NB4 (cell line): Measurements from ENCODE around the gene NLRC3.

Experiments
- DNase-seq: peaks from one replicate; pipeline ENCODE4 v3.0.0; 2010; ENCODE audit warnings: low read depth
- H3K4me3 ChIP-seq: one replicate; pipeline ENCODE4 v1.5.1; 2011; ENCODE audit warnings: mild to moderate bottlenecking, low read depth, low read length, moderate library complexity
- CTCF ChIP-seq: IDR thresholded peaks from one replicate; pipeline ENCODE4 v1.5.1; 2012; ENCODE audit warnings: low read depth, low read length
- MAX ChIP-seq: IDR thresholded peaks from 2 replicates; pipeline ENCODE4 v1.6.1; 2011; ENCODE audit warnings: low read depth, low read length
- MYC ChIP-seq: IDR thresholded peaks from 2 replicates; pipeline ENCODE4 v1.6.1; 2011; ENCODE audit warnings: low read depth, low read length
- POLR2A ChIP-seq: IDR thresholded peaks from 2 replicates; pipeline ENCODE4 v1.6.1; 2011; ENCODE audit warnings: mild to moderate bottlenecking; ENCODE audit not compliant: insufficient read length; ENCODE audit errors: extremely low read depth

The NLRC3 gene

GRCh38 chr16:3577302-3577752 lies at the start of gene NLRC3:
TSS of gene NLRC3 (minus strand) at chr16:3577403. CDS start at chr16:3565036, 12,367 bp downstream.
- peak; percentile 26 for TF ChIP-seq POLR2A
- no peak for TF ChIP-seq MYC
- no peak for TF ChIP-seq MAX
- peak within 1 kb of the TSS; percentile 82 for H3K4me3 ChIP-seq
- peak; percentile 89 for DNase-seq

- peak overlapping the region; percentile 0 for H3K4me3 ChIP-seq
- no peak for TF ChIP-seq MAX
- peak; percentile 7 for TF ChIP-seq CTCF
- peak; percentile 76 for DNase-seq
Measured at GRCh38 chr16:3625911-3626732, 48.9 kb upstream of the NLRC3 start.

- H3K4me3 ChIP-seq: no peak overlapping the region
- DNase-seq: no peak
- TF ChIP-seq POLR2A (no peak), MAX (no peak), CTCF (no peak), MYC (no peak)
Measured at GRCh38 chr16:3625331-3625730, 48.1 kb upstream of the NLRC3 start.

- TF ChIP-seq CTCF: no peak
- TF ChIP-seq MYC: no peak
- TF ChIP-seq POLR2A: no peak
- TF ChIP-seq MAX: no peak
- H3K4me3 ChIP-seq: no peak overlapping the region
- no peak for DNase-seq
Measured at GRCh38 chr16:3623642-3624041, 46.4 kb upstream of the NLRC3 start.

- TF ChIP-seq MYC (no peak), POLR2A (no peak), MAX (no peak), CTCF (no peak)
- H3K4me3 ChIP-seq: no peak overlapping the region
- DNase-seq: peak; percentile 63
Measured at GRCh38 chr16:3618769-3619141, 41.6 kb upstream of the NLRC3 start.

GRCh38 chr16:3612510-3613466 lies 35.6 kb upstream of the NLRC3 start:
- TF ChIP-seq MYC: no peak
- TF ChIP-seq MAX: no peak
- TF ChIP-seq POLR2A: no peak
- no peak for TF ChIP-seq CTCF
- peak; percentile 69 for DNase-seq
- peak overlapping the region; percentile 84 for H3K4me3 ChIP-seq
